OCI-LY7 (cell line): ENCODE measurements around the gene BAG5. TPM values are rescaled to one million over a fixed set of nuclear protein-coding genes. Genes with fewer than 3 reads are reported as not detected.
A peak's percentile ranks its signal among the peaks of the same experiment; 100 is the strongest.

Source experiments
- BruUV-seq: library from RNA; stranded (reverse); fragments of 400-500 nt; replicated peaks from 2 replicates; lab custom pipeline; 2021; lab: Mats Ljungman, UMichigan
- CTCF ChIA-PET: fragments of 300-600 bp; sonication (Branson Sonifier 250); formaldehyde crosslinking; loops from one replicate; lab custom pipeline; 2022; ENCODE audit warnings: antibody characterized with exemption; ENCODE audit not compliant: unreplicated experiment; lab: Charles Lee
- POLR2A ChIA-PET: fragments of 300-600 bp; sonication (Branson Sonifier 250); formaldehyde crosslinking; loops from one replicate; lab custom pipeline; 2022; ENCODE audit warnings: antibody characterized with exemption; lab: Charles Lee
- DNase-seq: peaks from one replicate; pipeline ENCODE4 v3.0.0-alpha.2; 2015; ENCODE audit warnings: low spot score
- H2AFZ ChIP-seq: fragments of 200-600 bp; sonication (generic), shearing (Covaris generic); 2 replicates; pipeline ENCODE4 v1.6.1; 2014; ENCODE audit warnings: mild to moderate bottlenecking, antibody characterized with exemption, low read length, moderate library complexity
- H3K27ac ChIP-seq: fragments of 200-600 bp; sonication (generic); 2 replicates; pipeline ENCODE4 v1.5.1; 2014; ENCODE audit warnings: mixed run types, low read depth, mild to moderate bottlenecking, moderate library complexity, low read length, inconsistent platforms; ENCODE audit not compliant: poor library complexity, severe bottlenecking
- H3K36me3 ChIP-seq: fragments of 200-600 bp; sonication (generic); 2 replicates; pipeline ENCODE4 v1.6.1; 2014; ENCODE audit warnings: mild to moderate bottlenecking, antibody characterized with exemption, low read length, moderate library complexity, mixed read lengths; ENCODE audit not compliant: insufficient read depth
- H3K4me1 ChIP-seq: fragments of 200-600 bp; sonication (generic); 2 replicates; pipeline ENCODE4 v1.5.1; 2014; ENCODE audit warnings: mild to moderate bottlenecking, low read length; ENCODE audit not compliant: insufficient read depth, poor library complexity, severe bottlenecking
- H3K4me2 ChIP-seq: fragments of 200-600 bp; sonication (generic); 2 replicates; pipeline ENCODE4 v1.6.1; 2014; ENCODE audit warnings: mild to moderate bottlenecking, low read length
- H3K4me3 ChIP-seq: fragments of 200-600 bp; sonication (generic); 2 replicates; pipeline ENCODE4 v1.5.1; 2014; ENCODE audit warnings: mild to moderate bottlenecking, low read depth, low read length; ENCODE audit not compliant: poor library complexity, severe bottlenecking
- H3K79me2 ChIP-seq: fragments of 200-600 bp; sonication (generic); 2 replicates; pipeline ENCODE4 v1.6.1; 2016; ENCODE audit warnings: low read depth, mild to moderate bottlenecking, low read length, moderate library complexity, mixed read lengths; ENCODE audit not compliant: insufficient read depth
- H3K9me2 ChIP-seq: fragments of 200-600 bp; sonication (generic); 2 replicates; pipeline ENCODE4 v1.6.1; 2016; ENCODE audit warnings: mild to moderate bottlenecking, low read length, mixed read lengths; ENCODE audit not compliant: insufficient read depth
- H3K9me3 ChIP-seq: fragments of 200-600 bp; sonication (generic); 2 replicates; pipeline ENCODE4 v1.6.1; 2014; ENCODE audit warnings: mild to moderate bottlenecking, mixed run types, low read length, mixed read lengths
- H4K20me1 ChIP-seq: fragments of 200-600 bp; sonication (generic); 2 replicates; pipeline ENCODE4 v1.6.1; 2014; ENCODE audit warnings: mild to moderate bottlenecking, antibody characterized with exemption, low read length, moderate library complexity, mixed read lengths; ENCODE audit not compliant: insufficient read depth
- EZH2phosphoT487 ChIP-seq: fragments of 200-600 bp; sonication (generic); IDR thresholded peaks from 2 replicates; pipeline ENCODE4 v1.6.1; 2018; ENCODE audit warnings: low read depth, borderline replicate concordance, mild to moderate bottlenecking, mixed run types, antibody characterized with exemption, low read length, moderate library complexity, mixed read lengths
- intact Hi-C: fragments of 100-400 bp; cut with micrococcal nuclease; formaldehyde crosslinking; loops from one replicate; pipeline ENCODE4 v1.10.0; 2022; ENCODE audit not compliant: unreplicated experiment
- total RNA-seq, 2 experiments: library from RNA; depleted of rRNA in 1 of 2; stranded (reverse); fragments of >200 nt in 1 of 2; shearing (Covaris generic) in 1 of 2; gene quantifications; 2 replicates each; pipeline ENCODE4 v1.2.3, GENCODE V29; 2014 to 2022
- TF ChIP-seq, protein P1 (sequence below): fragments of 200-600 bp; sonication (generic); conservative IDR thresholded peaks from 2 replicates; pipeline ENCODE4 v1.5.1; 2014; ENCODE audit warnings: mild to moderate bottlenecking, antibody characterized with exemption, low read length, moderate library complexity, mixed read lengths

BAG5 gene
- total RNA-seq, 2 experiments from 2014 or later, result 29.2 to 38.7 TPM

DNA sequence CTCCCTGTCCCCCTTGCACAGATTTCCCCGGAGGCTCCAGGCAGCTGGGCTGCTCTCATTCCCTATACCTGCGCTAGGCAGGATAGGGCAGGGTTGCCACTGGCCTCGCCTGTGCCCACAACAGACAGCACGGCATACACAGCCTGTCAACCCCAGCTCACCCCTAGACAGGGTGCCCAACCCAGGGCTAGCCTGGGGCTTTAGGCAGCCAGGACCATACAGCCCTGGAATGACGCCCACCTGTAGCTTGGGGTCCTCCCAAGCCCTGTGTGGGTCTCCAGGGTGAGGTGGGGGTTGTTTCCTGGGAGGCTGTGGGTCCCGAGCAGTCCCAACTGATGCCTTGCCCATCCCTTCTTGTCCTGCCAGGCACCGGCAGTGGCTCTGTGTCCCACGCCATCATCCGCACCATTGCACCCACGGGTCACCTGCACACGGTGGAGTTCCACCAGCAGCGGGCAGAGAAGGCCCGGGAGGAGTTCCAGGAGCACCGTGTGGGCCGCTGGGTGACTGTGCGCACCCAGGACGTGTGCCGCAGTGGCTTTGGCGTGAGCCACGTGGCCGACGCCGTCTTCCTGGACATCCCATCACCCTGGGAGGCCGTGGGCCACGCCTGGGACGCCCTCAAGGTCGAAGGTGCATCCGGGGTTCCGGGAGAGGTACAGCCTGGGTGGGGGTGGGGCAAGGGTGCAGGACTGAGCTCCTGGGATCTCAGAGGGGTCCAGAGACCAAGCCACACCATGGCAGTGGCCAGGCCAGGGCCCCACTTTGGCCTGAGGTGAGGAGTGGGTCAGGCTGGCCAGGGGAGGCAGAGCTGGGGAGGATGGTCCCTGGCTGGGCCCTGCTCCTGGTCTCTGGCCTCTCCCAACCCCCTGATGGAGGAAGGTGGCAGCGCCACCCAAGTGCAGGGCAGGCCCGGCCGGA lies 30.0 kb downstream of the BAG5 start:
- no peaks in the 10 kb centered on the region; the same call in 1 of the 2 replicates for H4K20me1 ChIP-seq
- ChIA-PET CTCF (no interaction called here), POLR2A (no interaction called here)
- no peaks in the 10 kb centered on the region for H3K9me2 ChIP-seq
- H2AFZ ChIP-seq, result no peak overlapping the region
- TF ChIP-seq EZH2phosphoT487, result no peak
- TF ChIP-seq, protein P1, sequence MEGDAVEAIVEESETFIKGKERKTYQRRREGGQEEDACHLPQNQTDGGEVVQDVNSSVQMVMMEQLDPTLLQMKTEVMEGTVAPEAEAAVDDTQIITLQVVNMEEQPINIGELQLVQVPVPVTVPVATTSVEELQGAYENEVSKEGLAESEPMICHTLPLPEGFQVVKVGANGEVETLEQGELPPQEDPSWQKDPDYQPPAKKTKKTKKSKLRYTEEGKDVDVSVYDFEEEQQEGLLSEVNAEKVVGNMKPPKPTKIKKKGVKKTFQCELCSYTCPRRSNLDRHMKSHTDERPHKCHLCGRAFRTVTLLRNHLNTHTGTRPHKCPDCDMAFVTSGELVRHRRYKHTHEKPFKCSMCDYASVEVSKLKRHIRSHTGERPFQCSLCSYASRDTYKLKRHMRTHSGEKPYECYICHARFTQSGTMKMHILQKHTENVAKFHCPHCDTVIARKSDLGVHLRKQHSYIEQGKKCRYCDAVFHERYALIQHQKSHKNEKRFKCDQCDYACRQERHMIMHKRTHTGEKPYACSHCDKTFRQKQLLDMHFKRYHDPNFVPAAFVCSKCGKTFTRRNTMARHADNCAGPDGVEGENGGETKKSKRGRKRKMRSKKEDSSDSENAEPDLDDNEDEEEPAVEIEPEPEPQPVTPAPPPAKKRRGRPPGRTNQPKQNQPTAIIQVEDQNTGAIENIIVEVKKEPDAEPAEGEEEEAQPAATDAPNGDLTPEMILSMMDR, result no peak
- no peak overlapping the region for H3K27ac ChIP-seq
- H3K4me1 ChIP-seq, result peaks cover 23% of the 10 kb centered on the region
- H3K4me3 ChIP-seq, result no peak overlapping the region
- H3K9me3 ChIP-seq, result no peaks in the 10 kb centered on the region
- DNase-seq, result no peak
- H3K36me3 ChIP-seq, result peaks cover 38% of the 10 kb centered on the region; the same call in 1 of the 2 replicates
- intact Hi-C loops, result no loop called here
- H3K4me2 ChIP-seq, result no peak overlapping the region
- no TSS peak for BruUV-seq
- peaks cover 27% of the 10 kb centered on the region for H3K79me2 ChIP-seq

- ChIA-PET CTCF (no interaction called here), POLR2A (no interaction called here)
- Histone ChIP-seq H3K4me3 (no peak overlapping the region), H3K9me3 (no peaks in the 10 kb centered on the region), H2AFZ (no peak overlapping the region), H3K4me1 (peaks cover 28% of the 10 kb centered on the region), H3K9me2 (no peaks in the 10 kb centered on the region), H4K20me1 (no peaks in the 10 kb centered on the region; the same call in 1 of the 2 replicates), H3K79me2 (peaks cover 27% of the 10 kb centered on the region), H3K4me2 (peak overlapping the region; percentile 84), H3K36me3 (peaks cover 38% of the 10 kb centered on the region; the same call in 1 of the 2 replicates), H3K27ac (no peak overlapping the region)
- DNase-seq, result no peak
- BruUV-seq, result no TSS peak
- TF ChIP-seq, protein P1, result no peak
- no peak for TF ChIP-seq EZH2phosphoT487
- intact Hi-C loops, result no loop called here
Measured at GRCh38 chr14:103531421-103532215, 30.8 kb downstream of the BAG5 start.
